Prostate gland (tissue), 2 donors: ENCODE measurements around the gene IL20. TPM values are rescaled to one million over a fixed set of nuclear protein-coding genes. Genes with fewer than 3 reads are reported as not detected.

Experiments
- DNase-seq: peaks from one replicate; pipeline ENCODE4 v3.0.0-alpha.2; 2019; ENCODE audit warnings: low spot score
- H3K27ac ChIP-seq, 2 donors: fragments of 200-600 bp; sonication (generic); 2 replicates each; pipeline ENCODE4 v1.5.1; 2017 to 2019
- H3K27me3 ChIP-seq: fragments of 200-600 bp; sonication (generic); replicated peaks from 2 replicates; pipeline ENCODE4 v1.5.1; 2019; ENCODE audit not compliant: insufficient read depth
- H3K36me3 ChIP-seq, 2 donors: fragments of 200-600 bp; sonication (generic); 1 replicate in 1 of 2; 2 replicates in 1 of 2; pipeline versions ENCODE4 v1.5.1 to v1.8.1; 2017 to 2019
- H3K4me1 ChIP-seq: fragments of 200-600 bp; sonication (generic); replicated peaks from 2 replicates; pipeline ENCODE4 v1.5.1; 2019
- H3K4me3 ChIP-seq, 2 donors: fragments of 200-600 bp; sonication (generic); 2 replicates each; pipeline ENCODE4 v1.5.1; 2017 to 2019
- H3K9me3 ChIP-seq: fragments of 200-600 bp; sonication (generic); 2 replicates; pipeline ENCODE4 v1.5.1; 2017
- POLR2A ChIP-seq: fragments of 450-650 bp; IDR thresholded peaks from one replicate; pipeline ENCODE4 v1.6.1; 2016; ENCODE audit warnings: antibody characterized with exemption, mild to moderate bottlenecking
- POLR2AphosphoS5 ChIP-seq: sonication (generic); formaldehyde crosslinking; IDR thresholded peaks from one replicate; pipeline ENCODE4 v1.6.1; 2017; ENCODE audit warnings: antibody characterized with exemption
- WGBS: methylation state at CpG from one replicate; pipeline ENCODE4 v1.1.5; 2018; 5-methylcytosine and 5-hydroxymethylcytosine counted together
- intact Hi-C: fragments of 100-400 bp; cut with DNase I; formaldehyde crosslinking; loops from one replicate; pipeline ENCODE4 v1.14.2; 2022
- total RNA-seq, 2 donors: library from RNA; depleted of rRNA; stranded (reverse); fragments of >200 nt; gene quantifications; one replicate each; pipeline ENCODE4 v1.1.0, GENCODE V29; 2016
- TF ChIP-seq, protein P1 (sequence below), 4 experiments: fragments of 200-600 bp in 2 of 4; fragments of 450-650 bp in 2 of 4; sonication (generic) in 2 of 4; IDR thresholded peaks; 1 replicate in 3 of 4; 2 replicates in 1 of 4; pipeline ENCODE4 v1.5.1; 2016 to 2019; ENCODE audit warnings: antibody characterized with exemption in 4 of 4, mild to moderate bottlenecking in 2 of 4, moderate library complexity in 2 of 4

Gene IL20
- total RNA-seq, 2 donors from 2014 or later = not detected

DNA sequence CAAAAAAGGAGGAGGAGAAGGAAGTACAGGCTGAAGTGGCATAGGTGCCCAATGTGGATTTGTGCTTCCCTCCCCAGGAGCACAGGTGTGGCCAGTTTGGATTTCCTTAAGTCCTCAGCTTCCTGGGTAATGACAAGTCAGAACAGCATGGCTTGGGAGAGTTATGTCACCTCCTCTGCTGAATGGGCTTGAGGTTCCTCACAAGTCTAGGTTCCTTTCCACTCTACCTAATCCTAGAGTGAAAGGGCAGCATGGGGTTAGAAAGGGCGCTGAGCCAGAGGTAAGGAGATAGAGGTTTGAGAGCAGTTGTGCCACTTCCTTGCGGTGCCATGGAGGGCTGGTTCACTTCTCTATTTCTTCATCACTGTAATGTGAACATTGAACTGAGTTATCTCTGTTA, 35.5 kb upstream of the IL20 start:
- no peak overlapping the region for H3K4me3 ChIP-seq
- H3K4me1 ChIP-seq = no peaks in the 10 kb centered on the region
- no peaks in the 10 kb centered on the region for H3K9me3 ChIP-seq
- DNase-seq = no peak
- no peak overlapping the region for H3K27ac ChIP-seq
- intact Hi-C loops = no loop called here
- H3K36me3 ChIP-seq = no peaks in the 10 kb centered on the region
- TF ChIP-seq, protein P1, sequence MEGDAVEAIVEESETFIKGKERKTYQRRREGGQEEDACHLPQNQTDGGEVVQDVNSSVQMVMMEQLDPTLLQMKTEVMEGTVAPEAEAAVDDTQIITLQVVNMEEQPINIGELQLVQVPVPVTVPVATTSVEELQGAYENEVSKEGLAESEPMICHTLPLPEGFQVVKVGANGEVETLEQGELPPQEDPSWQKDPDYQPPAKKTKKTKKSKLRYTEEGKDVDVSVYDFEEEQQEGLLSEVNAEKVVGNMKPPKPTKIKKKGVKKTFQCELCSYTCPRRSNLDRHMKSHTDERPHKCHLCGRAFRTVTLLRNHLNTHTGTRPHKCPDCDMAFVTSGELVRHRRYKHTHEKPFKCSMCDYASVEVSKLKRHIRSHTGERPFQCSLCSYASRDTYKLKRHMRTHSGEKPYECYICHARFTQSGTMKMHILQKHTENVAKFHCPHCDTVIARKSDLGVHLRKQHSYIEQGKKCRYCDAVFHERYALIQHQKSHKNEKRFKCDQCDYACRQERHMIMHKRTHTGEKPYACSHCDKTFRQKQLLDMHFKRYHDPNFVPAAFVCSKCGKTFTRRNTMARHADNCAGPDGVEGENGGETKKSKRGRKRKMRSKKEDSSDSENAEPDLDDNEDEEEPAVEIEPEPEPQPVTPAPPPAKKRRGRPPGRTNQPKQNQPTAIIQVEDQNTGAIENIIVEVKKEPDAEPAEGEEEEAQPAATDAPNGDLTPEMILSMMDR (IDR thresholded peaks at IDR 0.05) = no peak
- TF ChIP-seq POLR2AphosphoS5 = no peak
- TF ChIP-seq POLR2A = no peak
- no peaks in the 10 kb centered on the region for H3K27me3 ChIP-seq
- 93% methylated on average over 2 of the region's 2 CpGs for WGBS

- DNase-seq = no peak
- Histone ChIP-seq H3K9me3 (no peaks in the 10 kb centered on the region), H3K36me3 (no peaks in the 10 kb centered on the region), H3K4me1 (no peaks in the 10 kb centered on the region), H3K27ac (no peak overlapping the region), H3K4me3 (no peak overlapping the region), H3K27me3 (no peaks in the 10 kb centered on the region)
- intact Hi-C loops = no loop called here
- TF ChIP-seq POLR2AphosphoS5 = no peak
- no peak for TF ChIP-seq POLR2A
- TF ChIP-seq, protein P1 (IDR thresholded peaks at IDR 0.05) = no peak
- 90% methylated on average over 4 of the region's 4 CpGs for WGBS
These were observed 33.8 kb upstream of the IL20 start for GRCh38 chr1:206831650-206832049.

GRCh38 chr1:206832352-206832880, 33.0 kb upstream of the IL20 start:
- H3K36me3 ChIP-seq = no peaks in the 10 kb centered on the region
- TF ChIP-seq POLR2AphosphoS5 = no peak
- TF ChIP-seq, protein P1 (IDR thresholded peaks at IDR 0.05) = no peak
- TF ChIP-seq POLR2A = no peak
- H3K27me3 ChIP-seq = no peaks in the 10 kb centered on the region
- H3K4me1 ChIP-seq = no peaks in the 10 kb centered on the region
- H3K27ac ChIP-seq = no peak overlapping the region
- WGBS = 63% methylated on average over 2 of the region's 2 CpGs
- no peaks in the 10 kb centered on the region for H3K9me3 ChIP-seq
- no peak for DNase-seq
- intact Hi-C loops = no loop called here
- H3K4me3 ChIP-seq = no peak overlapping the region

GRCh38 chr1:206833106-206833680, 32.2 kb upstream of the IL20 start:
- H3K36me3 ChIP-seq = no peaks in the 10 kb centered on the region
- intact Hi-C loops = no loop called here
- no peak overlapping the region for H3K27ac ChIP-seq
- TF ChIP-seq POLR2AphosphoS5 = no peak
- TF ChIP-seq, protein P1 (IDR thresholded peaks at IDR 0.05) = no peak
- H3K4me3 ChIP-seq = no peak overlapping the region
- no peaks in the 10 kb centered on the region for H3K9me3 ChIP-seq
- H3K4me1 ChIP-seq = no peaks in the 10 kb centered on the region
- 73% methylated on average over 2 of the region's 2 CpGs for WGBS
- H3K27me3 ChIP-seq = no peaks in the 10 kb centered on the region
- DNase-seq = no peak

GRCh38 chr1:206833801-206834200, 31.6 kb upstream of the IL20 start:
- Histone ChIP-seq H3K4me1 (no peaks in the 10 kb centered on the region), H3K27me3 (no peaks in the 10 kb centered on the region), H3K4me3 (no peak overlapping the region), H3K36me3 (no peaks in the 10 kb centered on the region), H3K9me3 (no peaks in the 10 kb centered on the region), H3K27ac (no peak overlapping the region)
- intact Hi-C loops = no loop called here
- 36% methylated on average over 2 of the region's 2 CpGs for WGBS
- DNase-seq = no peak
- TF ChIP-seq POLR2A (no peak), POLR2AphosphoS5 (no peak)
- TF ChIP-seq, protein P1 (IDR thresholded peaks at IDR 0.05) = no peak
